ENCODE measurements around the gene ARL3.

DNA sequence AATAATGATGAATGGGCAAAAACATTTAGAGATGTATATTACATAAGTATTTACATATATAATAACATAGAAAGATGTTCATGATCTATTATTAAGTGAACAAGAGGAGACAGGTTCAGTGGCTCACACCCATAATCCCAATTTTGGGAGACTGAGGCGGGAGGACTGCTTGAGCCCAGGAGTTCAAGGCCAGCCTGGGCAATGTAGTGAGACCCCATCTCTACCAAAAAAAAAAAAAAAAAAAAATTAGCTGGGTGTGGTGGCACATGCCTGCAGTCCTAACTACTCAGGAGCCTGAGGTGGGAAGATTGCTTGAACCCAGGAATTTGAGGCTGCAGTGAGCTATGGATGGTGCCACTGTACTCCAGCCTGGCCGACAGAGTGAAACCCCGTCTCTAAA is 12.4 kb downstream of the ARL3 start:
- no peak for TF ChIP-seq SUZ12 (IDR thresholded peaks at IDR 0.05; ENCODE audit: extremely low read depth, insufficient read depth, insufficient read length)
- no peak for TF ChIP-seq YY1 (IDR thresholded peaks at IDR 0.05; ENCODE audit: insufficient read depth, insufficient read length)
- TF ChIP-seq ZNF274 (IDR thresholded peaks at IDR 0.05; ENCODE audit: low read depth, low read length): no peak

Data from NT2/D1 (cell line).